Loucy (cell line): ENCODE results near the gene DOLPP1.

Experiments
- EZH2phosphoT487 ChIP-seq: fragments of 200-600 bp; IDR thresholded peaks from 2 replicates; pipeline ENCODE4 v1.6.1; 2018; ENCODE audit warnings: antibody characterized with exemption, mild to moderate bottlenecking, moderate library complexity, borderline replicate concordance
- TF ChIP-seq, protein P1 (sequence below): fragments of 200-600 bp; sonication (generic); conservative IDR thresholded peaks from 2 replicates; pipeline ENCODE4 v1.5.1; 2014; ENCODE audit warnings: mild to moderate bottlenecking, antibody characterized with exemption, low read length

DNA sequence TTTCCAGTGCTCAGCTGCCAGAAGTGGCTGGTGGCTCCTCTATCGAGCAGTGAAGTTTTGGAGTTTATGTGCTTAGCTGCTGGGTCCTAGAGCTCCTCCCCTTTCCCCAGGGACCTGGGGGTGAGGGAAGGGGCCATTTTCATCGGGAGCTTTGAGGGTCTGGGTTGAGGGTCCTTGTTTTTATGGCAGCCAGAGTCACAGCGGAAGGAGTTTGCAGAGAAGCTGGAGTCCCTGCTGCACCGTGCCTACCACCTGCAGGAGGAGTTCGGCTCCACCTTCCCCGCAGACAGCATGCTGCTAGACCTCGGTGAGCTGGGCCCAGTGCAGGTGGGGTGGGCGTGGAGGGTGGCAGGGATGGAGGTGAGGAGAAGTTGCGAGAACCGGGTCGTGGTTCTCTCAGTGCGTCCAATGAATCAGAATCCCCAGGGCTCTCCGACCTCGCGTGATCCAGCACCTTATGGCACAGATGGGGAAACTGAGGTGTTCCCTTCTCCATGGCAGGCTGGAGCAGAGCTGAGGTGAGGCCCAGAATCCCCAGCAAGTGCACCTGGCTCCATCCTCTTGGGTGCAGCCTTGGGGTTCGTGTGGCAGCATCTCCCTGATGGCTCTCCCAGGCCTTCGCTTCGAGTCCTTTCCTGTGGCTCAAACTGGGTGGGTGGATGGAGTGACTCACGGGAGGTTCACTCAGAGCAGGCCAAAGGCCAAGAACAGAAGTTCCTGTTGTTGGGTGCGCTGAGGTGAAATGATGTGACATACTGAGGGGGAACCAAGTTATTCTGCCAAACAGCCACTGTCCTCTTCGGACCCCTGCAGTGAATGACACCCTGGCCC lies 21.7 kb upstream of the DOLPP1 start:
- TF ChIP-seq, protein P1, sequence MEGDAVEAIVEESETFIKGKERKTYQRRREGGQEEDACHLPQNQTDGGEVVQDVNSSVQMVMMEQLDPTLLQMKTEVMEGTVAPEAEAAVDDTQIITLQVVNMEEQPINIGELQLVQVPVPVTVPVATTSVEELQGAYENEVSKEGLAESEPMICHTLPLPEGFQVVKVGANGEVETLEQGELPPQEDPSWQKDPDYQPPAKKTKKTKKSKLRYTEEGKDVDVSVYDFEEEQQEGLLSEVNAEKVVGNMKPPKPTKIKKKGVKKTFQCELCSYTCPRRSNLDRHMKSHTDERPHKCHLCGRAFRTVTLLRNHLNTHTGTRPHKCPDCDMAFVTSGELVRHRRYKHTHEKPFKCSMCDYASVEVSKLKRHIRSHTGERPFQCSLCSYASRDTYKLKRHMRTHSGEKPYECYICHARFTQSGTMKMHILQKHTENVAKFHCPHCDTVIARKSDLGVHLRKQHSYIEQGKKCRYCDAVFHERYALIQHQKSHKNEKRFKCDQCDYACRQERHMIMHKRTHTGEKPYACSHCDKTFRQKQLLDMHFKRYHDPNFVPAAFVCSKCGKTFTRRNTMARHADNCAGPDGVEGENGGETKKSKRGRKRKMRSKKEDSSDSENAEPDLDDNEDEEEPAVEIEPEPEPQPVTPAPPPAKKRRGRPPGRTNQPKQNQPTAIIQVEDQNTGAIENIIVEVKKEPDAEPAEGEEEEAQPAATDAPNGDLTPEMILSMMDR: no peak
- TF ChIP-seq EZH2phosphoT487: no peak
